Natural killer cell (primary cell): Measurements from ENCODE around the gene SMIM44. TPM values are rescaled to one million over a fixed set of nuclear protein-coding genes. Genes with fewer than 3 reads are reported as not detected.

Experiments used
- ATAC-seq, 3 donors: fragments of 150-1000 bp in 2 of 3; fragments of 200-7000 bp in 1 of 3; cut with Tn5 transposase; 1 replicate in 1 of 3; 2 replicates in 2 of 3; pipeline ENCODE4 v1.10.0; 2021; ENCODE audit warnings: mild to moderate bottlenecking in 2 of 3, moderate library complexity in 2 of 3
- DNase-seq, 2 donors: peaks; one replicate each; pipeline versions ENCODE4 v3.0.0 to v3.0.0-alpha.2; 2013 to 2021; ENCODE audit warnings: mixed read lengths in 1 of 2
- H3K27ac ChIP-seq: one replicate; pipeline ENCODE4 v1.5.1; 2013; ENCODE audit warnings: mild to moderate bottlenecking, low read length
- H3K27me3 ChIP-seq: one replicate; pipeline ENCODE4 v1.6.1; 2013; ENCODE audit warnings: low read length; ENCODE audit not compliant: control insufficient read depth, insufficient read depth
- H3K36me3 ChIP-seq: one replicate; pipeline ENCODE4 v1.6.1; 2013; ENCODE audit warnings: low read length; ENCODE audit not compliant: control insufficient read depth, insufficient read depth
- H3K4me1 ChIP-seq: one replicate; pipeline ENCODE4 v1.6.1; 2013; ENCODE audit warnings: low read length; ENCODE audit not compliant: control insufficient read depth, insufficient read depth
- H3K4me3 ChIP-seq: one replicate; pipeline ENCODE4 v1.5.1; 2013; ENCODE audit warnings: low read length
- H3K9me3 ChIP-seq: one replicate; pipeline ENCODE4 v1.6.1; 2013; ENCODE audit warnings: low read length; ENCODE audit not compliant: control insufficient read depth, insufficient read depth
- H3K27ac Mint-ChIP-seq, 2 donors: one replicate each; pipeline ENCODE4 v1.8.0; 2022; ENCODE audit warnings: mild to moderate bottlenecking in 2 of 2, mixed read lengths in 2 of 2, moderate library complexity in 1 of 2
- H3K27me3 Mint-ChIP-seq, 2 donors: one replicate each; pipeline ENCODE4 v1.8.0; 2022; ENCODE audit warnings: low read depth in 2 of 2, mixed read lengths in 2 of 2
- H3K36me3 Mint-ChIP-seq: one replicate; pipeline ENCODE4 v1.8.0; 2022; ENCODE audit warnings: mixed read lengths
- H3K4me1 Mint-ChIP-seq, 2 donors: one replicate each; pipeline ENCODE4 v1.8.0; 2022; ENCODE audit warnings: mixed read lengths in 2 of 2
- H3K4me3 Mint-ChIP-seq: one replicate; pipeline ENCODE4 v1.8.0; 2022; ENCODE audit warnings: mild to moderate bottlenecking, moderate library complexity, mixed read lengths
- H3K9me3 Mint-ChIP-seq, 2 donors: one replicate each; pipeline ENCODE4 v1.8.0; 2022; ENCODE audit warnings: mixed read lengths in 2 of 2
- WGBS: methylation state at CpG from one replicate; pipeline ENCODE4 v1.1.7; 2013; ENCODE audit warnings: missing lambda C conversion rate; ENCODE audit not compliant: insufficient coverage; 5-methylcytosine and 5-hydroxymethylcytosine counted together
- intact Hi-C: fragments of 100-400 bp; cut with micrococcal nuclease; formaldehyde crosslinking; loops from one replicate; pipeline ENCODE4 v1.14.2; 2022
- total RNA-seq, 4 donors: library from RNA; stranded (reverse); fragments of 120-200 nt in 1 of 4; gene quantifications; one replicate each; pipeline versions ENCODE4 v1.2.3 to v1.2.4, GENCODE V29; 2013 to 2022
- TF ChIP-seq, protein P1 (sequence below): fragments of 200-600 bp; IDR thresholded peaks from one replicate; pipeline ENCODE4 v1.8.0; 2022; ENCODE audit warnings: antibody characterized with exemption

SMIM44 gene
- total RNA-seq, 3 donors from 2014 or later (not counting 1 experiment from before 2014, with no cell fraction given), result not detected

DNA sequence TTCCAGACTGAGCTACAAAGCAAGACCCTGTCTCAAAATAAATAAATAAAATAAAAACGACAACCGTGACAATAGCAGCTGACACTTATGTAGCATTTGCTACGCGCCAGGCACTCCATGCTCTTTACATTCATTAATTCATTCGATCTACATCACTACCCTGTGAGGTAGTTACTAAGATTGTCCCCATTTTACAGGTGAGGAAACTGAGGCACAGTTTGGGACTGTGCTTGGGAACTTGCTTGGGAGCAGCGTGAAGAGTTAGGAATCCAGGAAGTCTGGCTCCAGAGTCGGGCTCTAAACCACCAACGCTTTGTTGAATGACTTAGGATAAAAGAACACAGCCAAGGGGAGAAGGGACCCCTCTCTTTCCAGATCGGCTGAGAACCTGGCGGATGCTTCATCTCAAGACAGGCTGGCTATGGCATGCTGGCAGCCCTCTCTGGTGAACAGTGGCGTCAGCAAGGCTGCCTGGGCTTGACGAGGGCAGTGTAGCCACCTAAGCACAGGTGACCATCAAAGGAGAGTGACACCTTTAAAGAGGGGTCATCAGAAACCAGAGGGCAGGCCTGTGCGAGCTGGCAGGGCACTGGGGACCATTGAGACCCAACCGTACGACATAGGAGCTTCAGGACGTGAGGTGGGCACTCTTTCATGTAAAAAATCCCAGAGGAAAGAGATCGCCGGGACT lies 16.6 kb upstream of the SMIM44 start:
- WGBS, result 28% methylated on average over 18 of the region's 18 CpGs
- Mint-ChIP-seq H3K4me1 (peaks cover 16 to 28% of the 10 kb centered on the region in 2 donors), H3K36me3 (no peaks in the 10 kb centered on the region), H3K27ac (peak overlapping the region; percentile 99), H3K27me3 (no peaks in the 10 kb centered on the region), H3K4me3 (peak overlapping the region; percentile 94), H3K9me3 (no peaks in the 10 kb centered on the region)
- TF ChIP-seq, protein P1, sequence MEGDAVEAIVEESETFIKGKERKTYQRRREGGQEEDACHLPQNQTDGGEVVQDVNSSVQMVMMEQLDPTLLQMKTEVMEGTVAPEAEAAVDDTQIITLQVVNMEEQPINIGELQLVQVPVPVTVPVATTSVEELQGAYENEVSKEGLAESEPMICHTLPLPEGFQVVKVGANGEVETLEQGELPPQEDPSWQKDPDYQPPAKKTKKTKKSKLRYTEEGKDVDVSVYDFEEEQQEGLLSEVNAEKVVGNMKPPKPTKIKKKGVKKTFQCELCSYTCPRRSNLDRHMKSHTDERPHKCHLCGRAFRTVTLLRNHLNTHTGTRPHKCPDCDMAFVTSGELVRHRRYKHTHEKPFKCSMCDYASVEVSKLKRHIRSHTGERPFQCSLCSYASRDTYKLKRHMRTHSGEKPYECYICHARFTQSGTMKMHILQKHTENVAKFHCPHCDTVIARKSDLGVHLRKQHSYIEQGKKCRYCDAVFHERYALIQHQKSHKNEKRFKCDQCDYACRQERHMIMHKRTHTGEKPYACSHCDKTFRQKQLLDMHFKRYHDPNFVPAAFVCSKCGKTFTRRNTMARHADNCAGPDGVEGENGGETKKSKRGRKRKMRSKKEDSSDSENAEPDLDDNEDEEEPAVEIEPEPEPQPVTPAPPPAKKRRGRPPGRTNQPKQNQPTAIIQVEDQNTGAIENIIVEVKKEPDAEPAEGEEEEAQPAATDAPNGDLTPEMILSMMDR, result no peak
- Histone ChIP-seq H3K36me3 (peaks cover 10% of the 10 kb centered on the region), H3K9me3 (no peaks in the 10 kb centered on the region), H3K27ac (peak overlapping the region; percentile 89), H3K27me3 (no peaks in the 10 kb centered on the region), H3K4me3 (peak overlapping the region; percentile 80), H3K4me1 (peaks cover 16% of the 10 kb centered on the region)
- DNase-seq (no peak), ATAC-seq (peak in 1 of 3 donors; percentile 6)
- intact Hi-C loops, result no loop called here

DNA sequence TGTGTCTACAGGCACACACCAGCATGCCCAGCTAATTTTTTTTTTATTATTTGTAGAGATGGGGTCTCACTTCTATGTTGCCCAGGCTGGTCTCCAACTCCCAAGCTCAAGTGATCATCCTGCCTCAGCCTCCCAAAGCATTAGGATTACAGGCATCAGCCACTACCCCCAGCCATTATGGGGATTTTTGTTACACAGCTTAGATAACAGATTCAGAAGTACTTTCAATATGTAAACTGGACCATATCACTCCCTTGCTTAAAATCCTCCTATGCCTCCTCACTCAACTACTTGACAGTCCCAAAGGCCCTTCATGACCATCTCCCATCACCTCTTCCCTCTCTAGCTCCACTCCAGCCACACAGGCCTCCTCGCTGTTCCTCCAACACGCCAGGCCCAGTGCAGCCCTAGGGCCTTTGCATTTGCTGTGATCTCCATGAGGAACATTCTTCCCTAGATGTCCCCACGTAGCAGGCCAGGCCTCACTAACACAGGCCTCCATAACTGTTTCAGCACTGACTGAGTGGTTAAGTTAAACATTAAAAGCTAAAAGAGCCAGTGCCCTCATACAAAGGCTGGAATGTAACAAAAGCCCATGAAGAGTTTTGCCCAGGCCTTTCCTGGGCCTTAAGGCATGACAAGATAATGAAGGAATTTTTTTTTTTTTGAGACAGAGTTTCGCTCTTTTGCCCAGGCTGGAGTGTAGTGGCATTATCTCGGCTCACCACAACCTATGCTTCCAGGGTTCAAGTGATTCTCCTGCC lies 14.7 kb upstream of the SMIM44 start:
- no peak for ATAC-seq
- Mint-ChIP-seq H3K4me3 (no peak overlapping the region), H3K4me1 (peaks cover 16 to 28% of the 10 kb centered on the region in 2 donors), H3K27ac (no peak overlapping the region), H3K36me3 (no peaks in the 10 kb centered on the region), H3K9me3 (no peaks in the 10 kb centered on the region), H3K27me3 (no peaks in the 10 kb centered on the region)
- TF ChIP-seq, protein P1, result no peak
- Histone ChIP-seq H3K9me3 (no peaks in the 10 kb centered on the region), H3K27ac (no peak overlapping the region), H3K36me3 (peaks cover 15% of the 10 kb centered on the region), H3K27me3 (no peaks in the 10 kb centered on the region), H3K4me1 (peaks cover 16% of the 10 kb centered on the region), H3K4me3 (no peak overlapping the region)
- intact Hi-C loops, result no loop called here
- over 99% methylated on average over 5 of the region's 5 CpGs for WGBS
- DNase-seq, result no peak

DNA sequence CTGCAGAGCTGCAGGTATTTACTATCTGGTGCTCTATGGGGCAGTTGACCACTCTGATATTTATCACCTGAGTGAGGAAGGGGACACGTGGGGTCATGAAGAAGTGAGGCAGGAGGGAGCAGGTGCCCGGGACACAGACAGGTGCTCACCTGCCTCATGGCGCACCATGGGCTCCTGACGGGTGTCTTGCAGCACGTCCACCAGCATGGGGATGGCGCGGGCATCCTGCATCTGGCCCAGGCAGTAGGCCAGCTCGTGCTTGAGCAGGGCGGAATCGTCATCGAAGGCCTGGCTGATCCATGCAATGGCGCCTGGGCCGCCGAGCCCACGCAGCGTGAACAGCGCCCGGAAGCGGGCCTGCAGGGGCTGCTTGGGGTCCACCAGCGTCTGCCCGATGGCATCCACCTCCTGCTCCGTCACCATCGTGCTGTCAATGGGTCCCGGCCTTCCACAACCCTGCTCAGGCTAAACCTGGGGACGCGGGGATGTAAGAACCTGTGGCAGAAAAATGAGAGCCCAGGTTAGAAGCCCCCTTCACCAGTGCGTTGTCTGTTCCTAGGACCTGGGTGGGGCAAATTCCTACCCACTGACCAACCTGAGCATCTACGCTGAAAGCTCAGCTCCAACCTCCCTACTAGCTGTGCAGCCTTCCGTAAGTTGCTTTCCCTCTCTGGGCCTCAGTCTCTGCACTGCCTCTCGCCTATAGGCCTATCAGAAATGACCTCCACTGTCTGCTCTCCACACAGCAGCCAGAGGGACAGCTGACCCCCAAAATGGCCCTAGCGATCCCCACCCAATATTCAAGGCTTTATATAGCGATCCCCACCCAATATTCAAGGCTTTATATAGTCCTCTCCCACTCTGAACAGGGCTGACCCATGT lies 13.4 kb upstream of the SMIM44 start:
- TF ChIP-seq, protein P1, result no peak
- Histone ChIP-seq H3K27ac (no peak overlapping the region), H3K36me3 (peaks cover 19% of the 10 kb centered on the region), H3K4me1 (peaks cover 16% of the 10 kb centered on the region), H3K4me3 (no peak overlapping the region), H3K27me3 (no peaks in the 10 kb centered on the region), H3K9me3 (no peaks in the 10 kb centered on the region)
- Mint-ChIP-seq H3K4me3 (no peak overlapping the region), H3K27me3 (no peaks in the 10 kb centered on the region), H3K4me1 (peaks cover 16 to 28% of the 10 kb centered on the region in 2 donors), H3K27ac (no peak overlapping the region), H3K36me3 (no peaks in the 10 kb centered on the region), H3K9me3 (no peaks in the 10 kb centered on the region)
- WGBS, result 97% methylated on average over 32 of the region's 32 CpGs
- DNase-seq (no peak), ATAC-seq (no peak)
- intact Hi-C loops, result no loop called here
